Right ventricle myocardium inferior (tissue), 1 donor: ENCODE data around the gene ARFGAP1. TPM values are rescaled to one million over a fixed set of nuclear protein-coding genes. Genes with fewer than 3 reads are reported as not detected.

Source experiments
- ATAC-seq: fragments of 200-7000 bp; cut with Tn5 transposase; one replicate; pipeline ENCODE4 v1.9.1; 2020; ENCODE audit warnings: mild to moderate bottlenecking, moderate library complexity
- DNase-seq: peaks from one replicate; pipeline ENCODE4 v3.0.0; 2021; ENCODE audit errors: missing footprints
- intact Hi-C: fragments of 100-400 bp; cut with DNase I; formaldehyde crosslinking; loops from one replicate; pipeline ENCODE4 v1.11.0; 2022
- long read RNA-seq: library from polyadenylated mRNA; unstranded; transcript quantifications from one replicate; pipeline ENCODE4 v2.0.0, GENCODE V29; 2021
- total RNA-seq: library from RNA; stranded (reverse); fragmentation: NEBNext Ultra II Directional; extraction: Animal tissue kit (Norgen Biotek cat#: 25700); gene quantifications from one replicate; pipeline ENCODE4 v1.2.1, GENCODE V29; 2021
- donor health status: DM: no; HTN: yes; CAD: no; lungs with severe emphysema.

Gene ARFGAP1
- 28.8 TPM for total RNA-seq
- long read RNA-seq, transcript ARFGAP1-203 (13 exons, 3,281 nt): major isoform, 24 of 42 reads
- long read RNA-seq, partial matches to known transcripts: 8 of 42 reads
- long read RNA-seq, other reads (novel, unspliced or antisense): 6 of 42 reads

GRCh38 chr20:63272105-63273058 lies at the start of gene ARFGAP1:
ARFGAP1 (plus strand) TSS chr20:63272813; CDS start chr20:63275581, 2,768 bp downstream.
- intact Hi-C loops: no loop called here
- peak; percentile 95 for DNase-seq
- ATAC-seq: peak; percentile 97

GRCh38 chr20:63223121-63223825 lies 49.3 kb upstream of the ARFGAP1 start:
- DNase-seq: no peak
- intact Hi-C loops: loop anchor here (10.0 kb wide), 1 partner anchor 168 kb away; no protein-coding TSS in a partner anchor
- ATAC-seq: no peak

GRCh38 chr20:63223826-63224207 lies 48.8 kb upstream of the ARFGAP1 start:
- no peak for ATAC-seq
- no peak for DNase-seq
- intact Hi-C loops: loop anchor here (10.0 kb wide), 1 partner anchor 169 kb away; no protein-coding TSS in a partner anchor

- DNase-seq (no peak), ATAC-seq (peak; percentile 52)
- intact Hi-C loops: loop anchor here (10.0 kb wide), 1 partner anchor 170 kb away; no protein-coding TSS in a partner anchor
These were observed 48.1 kb upstream of the ARFGAP1 start for GRCh38 chr20:63224412-63225081.

GRCh38 chr20:63225082-63225454 lies 47.5 kb upstream of the ARFGAP1 start:
- ATAC-seq (no peak), DNase-seq (no peak)
- intact Hi-C loops: loop anchor here (10.0 kb wide), 1 partner anchor 170 kb away; no protein-coding TSS in a partner anchor

GRCh38 chr20:63226042-63226943 lies 46.3 kb upstream of the ARFGAP1 start:
- ATAC-seq: no peak
- DNase-seq: no peak
- intact Hi-C loops: loop anchor here (10.0 kb wide), 1 partner anchor 171 kb away; no protein-coding TSS in a partner anchor

GRCh38 chr20:63227260-63227659 lies 45.4 kb upstream of the ARFGAP1 start:
- intact Hi-C loops: loop anchor here (10.0 kb wide), 1 partner anchor 172 kb away; no protein-coding TSS in a partner anchor
- no peak for DNase-seq
- ATAC-seq: no peak

GRCh38 chr20:63228806-63229205 lies 43.8 kb upstream of the ARFGAP1 start:
- ATAC-seq (no peak), DNase-seq (no peak)
- intact Hi-C loops: loop anchor here (10.0 kb wide), 1 partner anchor 174 kb away; no protein-coding TSS in a partner anchor

- ATAC-seq (peak; percentile 64), DNase-seq (no peak)
These were observed 41.8 kb upstream of the ARFGAP1 start for GRCh38 chr20:63230800-63231268.

GRCh38 chr20:63232235-63233060 lies 40.2 kb upstream of the ARFGAP1 start:
- ATAC-seq (no peak), DNase-seq (no peak)
- intact Hi-C loops: no loop called here

More at GRCh38 chr20:63230800-63231268, 41.8 kb upstream of the ARFGAP1 start:
- intact Hi-C loops: no loop called here

- DNase-seq: no peak
- intact Hi-C loops: no loop called here
- no peak for ATAC-seq
These were observed 39.6 kb upstream of the ARFGAP1 start for GRCh38 chr20:63233061-63233344.

- DNase-seq (no peak), ATAC-seq (no peak)
- intact Hi-C loops: no loop called here
These were observed 38.7 kb upstream of the ARFGAP1 start for GRCh38 chr20:63233924-63234323.

- DNase-seq (no peak), ATAC-seq (no peak)
- intact Hi-C loops: no loop called here
These were observed 37.8 kb upstream of the ARFGAP1 start for GRCh38 chr20:63234693-63235398.

GRCh38 chr20:63235399-63235983 lies 37.1 kb upstream of the ARFGAP1 start, which contains the start of gene BIRC7:
BIRC7 (plus strand) TSS chr20:63235905; CDS start chr20:63236097, 192 bp downstream.
- ATAC-seq (no peak), DNase-seq (no peak)
- intact Hi-C loops: no loop called here

- DNase-seq: no peak
- intact Hi-C loops: no loop called here
- no peak for ATAC-seq
These were observed 36.3 kb upstream of the ARFGAP1 start for GRCh38 chr20:63236116-63236837.
